Stimulated activated CD4-positive, alpha-beta T cell treated with anti-CD3 and anti-CD28 coated beads, TNF-alpha, amount 100 ng/mL, for 48 hours (primary cell): ENCODE data around the gene PIK3C2B.

ENCODE experiments used
- DNase-seq, 3 donors: peaks; one replicate each; pipeline ENCODE4 v3.0.0-alpha.2; 2020; ENCODE audit warnings: low read depth in 3 of 3

The PIK3C2B gene

DNA sequence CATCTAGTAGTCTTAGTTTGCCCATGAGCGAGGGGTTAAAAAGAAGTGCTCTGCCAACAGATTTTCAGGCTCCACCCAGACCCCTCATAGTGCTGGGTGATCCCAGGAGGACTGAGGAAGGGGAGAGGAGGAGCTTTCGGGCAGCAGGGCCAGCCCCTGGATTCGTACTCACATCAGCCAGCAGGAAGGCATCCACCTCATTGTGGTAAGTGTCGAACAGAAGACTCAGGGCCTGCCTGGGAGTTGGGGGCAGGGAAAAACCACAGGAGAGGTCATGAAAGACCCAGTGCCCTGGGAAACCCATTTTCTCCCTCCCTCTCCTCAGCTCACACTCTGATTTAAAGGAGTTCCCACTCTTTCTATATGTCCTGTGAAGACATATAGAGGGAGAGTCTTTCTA lies 34.9 kb downstream of the PIK3C2B start:
- no peak for DNase-seq

DNA sequence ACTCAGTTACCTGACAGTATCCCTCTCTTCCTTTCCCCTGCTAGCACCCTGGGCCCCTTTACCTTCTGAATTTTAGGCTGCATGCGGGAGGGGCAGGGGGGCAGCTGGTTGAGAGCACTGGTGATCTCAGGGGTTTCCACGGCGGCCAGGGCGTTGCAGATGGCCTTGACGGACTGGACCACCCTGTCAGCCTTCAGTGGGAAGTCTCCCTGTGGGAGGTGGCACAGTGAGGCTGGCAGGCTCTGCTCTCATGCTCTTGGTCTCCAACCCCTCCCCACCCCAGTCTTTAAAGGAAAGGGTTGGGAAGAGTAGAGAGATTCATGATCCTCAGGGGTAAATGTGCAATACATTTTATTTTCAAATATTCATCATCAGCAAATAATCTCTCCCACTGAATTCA lies 36.9 kb downstream of the PIK3C2B start:
- no peak for DNase-seq

GRCh38 chr1:204456826-204457442 lies 37.7 kb downstream of the PIK3C2B start:
- no peak for DNase-seq

DNA sequence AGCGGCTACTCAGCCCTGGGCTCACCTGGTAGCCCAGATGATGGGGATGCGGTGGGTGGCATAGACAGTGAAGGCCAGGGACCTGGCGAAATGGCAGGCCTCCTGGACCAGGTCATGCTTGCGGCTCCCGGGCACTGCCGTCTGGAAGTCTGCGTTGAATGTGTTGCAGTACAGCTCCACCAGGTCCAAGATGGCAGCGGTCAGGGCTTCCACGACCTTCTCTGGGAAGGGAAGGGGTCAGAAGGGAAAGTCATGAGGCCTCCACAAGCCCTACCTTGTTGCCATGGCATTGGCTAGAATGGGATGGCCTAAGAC lies 38.8 kb downstream of the PIK3C2B start:
- DNase-seq = no peak

DNA sequence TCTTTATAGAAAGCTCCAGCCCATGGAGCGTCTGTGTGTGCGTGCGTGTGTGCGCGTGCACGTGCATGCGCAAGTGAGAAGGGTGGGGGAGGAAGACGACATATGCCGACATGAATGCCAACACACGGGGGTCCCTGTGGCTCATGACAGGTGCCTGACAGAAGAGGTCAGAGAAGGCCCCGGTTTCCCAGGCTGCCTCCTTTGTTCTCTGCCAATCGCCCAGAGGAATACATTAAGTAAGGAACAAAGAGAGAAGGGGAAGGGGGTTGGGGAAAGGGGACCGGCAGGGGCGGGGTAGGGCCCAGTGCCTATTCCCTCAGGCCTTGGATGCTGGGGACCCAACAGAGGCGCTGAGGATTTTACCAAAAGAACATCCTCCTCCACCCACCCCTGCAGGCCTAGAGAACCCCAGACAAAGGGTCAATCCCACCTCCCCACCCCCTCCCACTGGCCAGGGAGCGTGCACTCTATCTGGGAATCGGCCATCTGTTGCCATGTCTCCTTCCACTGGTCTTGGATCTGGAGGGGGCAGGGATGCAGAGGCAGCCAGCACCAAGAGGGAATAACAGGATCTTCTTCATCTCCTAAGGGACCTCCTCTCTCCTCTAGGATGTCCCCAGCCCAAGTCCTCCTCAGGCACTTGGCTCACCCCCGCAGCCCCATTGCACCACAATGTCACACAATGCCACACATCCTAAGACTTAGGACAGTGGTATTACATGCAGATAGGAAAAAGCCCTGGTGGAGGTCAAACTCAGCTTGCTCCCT lies 39.4 kb downstream of the PIK3C2B start:
- no peak for DNase-seq

DNA sequence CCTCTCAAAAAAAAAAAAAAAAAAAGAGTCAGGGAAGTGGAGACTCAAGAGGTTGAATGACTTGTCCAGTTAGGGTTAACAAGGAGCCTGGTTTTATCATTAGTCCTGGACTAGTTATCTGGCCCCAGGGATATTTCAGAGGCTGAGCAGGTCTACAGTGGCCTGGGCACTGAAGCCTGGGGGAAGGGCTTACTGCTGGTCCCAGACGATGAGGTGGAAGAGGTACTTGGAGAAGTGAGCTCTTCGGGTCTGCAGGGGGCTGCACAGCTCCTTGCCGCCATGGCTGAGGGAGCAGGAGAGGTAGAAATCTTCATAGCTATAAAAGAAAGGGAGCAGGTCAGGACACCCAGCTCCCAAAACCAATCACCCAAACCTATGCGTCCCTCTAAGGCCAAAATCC lies 40.1 kb downstream of the PIK3C2B start:
- DNase-seq = no peak

DNA sequence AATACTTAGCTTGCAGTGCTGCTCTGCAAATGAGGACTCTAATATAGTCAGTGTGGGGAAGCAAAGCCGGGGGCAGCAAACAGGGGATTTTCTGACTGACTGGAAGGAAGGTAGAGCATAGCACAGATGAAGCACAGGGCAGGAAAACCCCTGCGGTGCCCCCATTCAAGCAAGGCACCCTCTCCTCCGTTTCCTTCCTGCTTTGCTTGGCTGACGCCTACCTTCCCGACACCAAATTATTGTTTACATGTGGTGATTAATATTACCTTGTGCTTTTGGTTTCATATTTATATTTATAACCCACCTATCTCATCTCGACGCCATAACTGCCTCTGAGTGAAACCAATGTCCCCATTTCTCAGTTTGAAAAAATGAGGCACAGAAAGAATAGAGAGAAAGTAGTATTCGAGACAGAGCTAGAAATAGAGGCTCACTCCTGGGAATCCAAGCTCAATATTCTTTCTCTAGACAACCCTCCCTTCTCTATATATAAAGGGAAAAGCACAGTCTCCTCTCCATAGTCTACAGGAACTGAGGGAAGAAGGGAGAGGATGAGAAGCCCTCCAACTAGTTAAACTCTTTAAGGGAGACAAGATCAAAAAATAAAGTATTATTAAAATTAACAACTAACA lies 41.3 kb downstream of the PIK3C2B start:
- DNase-seq = peak in 2 of 3 donors; percentile 44 to 46

DNA sequence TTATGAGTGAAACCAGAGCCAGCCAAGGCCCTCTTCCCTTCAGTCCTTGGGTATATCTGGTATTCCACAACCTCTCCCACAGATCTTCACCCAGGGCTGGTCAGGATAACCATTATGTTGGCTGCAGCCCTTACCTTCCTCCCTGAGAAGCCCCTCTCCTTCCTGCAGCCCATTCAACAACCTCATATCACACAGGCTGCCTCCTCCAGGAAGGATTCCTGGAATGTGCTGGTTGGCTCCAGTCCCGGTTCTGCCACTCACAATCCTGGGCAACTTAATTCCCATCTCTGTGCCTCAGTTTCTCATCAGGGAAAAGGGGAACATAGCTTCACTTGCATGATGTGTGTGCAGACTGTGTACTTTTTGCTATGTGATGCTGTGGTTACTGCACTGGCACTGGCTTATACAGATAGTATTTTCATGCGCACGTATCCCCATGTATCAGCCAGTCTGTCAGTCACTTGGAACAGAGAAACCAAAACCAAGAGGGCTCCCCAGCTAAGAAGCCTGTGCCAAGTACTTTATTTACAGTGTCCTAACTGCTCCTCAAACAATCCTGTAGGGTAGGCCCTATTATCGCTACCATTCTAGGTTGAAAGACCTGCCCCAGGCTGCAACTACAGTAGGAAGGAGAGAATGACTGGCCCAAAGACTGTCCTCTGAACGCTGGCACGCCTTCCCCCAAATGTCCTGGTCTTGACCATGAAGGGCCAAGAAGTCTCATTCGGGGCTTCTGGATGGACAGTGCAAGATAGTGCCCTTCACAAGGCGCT lies 43.1 kb downstream of the PIK3C2B start:
- DNase-seq = no peak

DNA sequence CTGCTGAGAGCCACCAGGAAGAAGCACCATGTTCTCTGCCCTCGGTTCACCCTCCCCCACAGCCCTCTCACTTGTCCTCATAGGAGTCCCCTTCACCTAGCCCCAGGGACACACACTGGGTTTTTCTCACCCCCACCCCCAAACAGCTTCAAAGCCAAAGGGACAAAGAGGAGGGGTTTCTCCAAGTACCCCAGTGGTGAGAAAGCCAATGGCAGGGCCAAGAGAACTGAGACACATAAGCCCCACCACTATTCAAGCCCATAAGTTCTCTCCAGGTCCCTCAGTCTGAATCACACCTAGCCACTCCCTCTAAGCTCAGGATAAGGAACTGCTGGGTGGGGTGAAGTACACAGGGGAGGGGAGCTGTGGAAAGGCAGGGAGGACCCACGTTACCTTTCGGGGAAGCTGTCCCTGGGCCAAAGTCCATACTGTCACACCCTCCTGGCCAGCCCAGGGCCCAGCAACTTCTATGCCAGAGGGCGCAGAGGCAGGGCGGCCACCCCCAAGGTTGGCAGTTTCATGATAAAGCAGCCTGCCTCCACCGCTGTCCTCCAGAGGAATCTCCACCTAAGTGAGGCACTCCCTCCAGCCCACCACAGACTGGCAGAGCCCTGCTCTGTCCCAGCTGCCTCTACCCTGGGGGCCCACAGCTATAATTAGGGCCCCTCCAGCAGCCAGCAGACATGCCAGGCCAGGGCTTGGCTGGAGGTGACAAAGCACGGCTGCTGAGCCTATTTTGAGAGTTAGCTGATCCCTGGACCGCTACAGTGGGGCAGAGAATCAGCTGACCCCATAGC lies 43.9 kb downstream of the PIK3C2B start:
- no peak for DNase-seq

DNA sequence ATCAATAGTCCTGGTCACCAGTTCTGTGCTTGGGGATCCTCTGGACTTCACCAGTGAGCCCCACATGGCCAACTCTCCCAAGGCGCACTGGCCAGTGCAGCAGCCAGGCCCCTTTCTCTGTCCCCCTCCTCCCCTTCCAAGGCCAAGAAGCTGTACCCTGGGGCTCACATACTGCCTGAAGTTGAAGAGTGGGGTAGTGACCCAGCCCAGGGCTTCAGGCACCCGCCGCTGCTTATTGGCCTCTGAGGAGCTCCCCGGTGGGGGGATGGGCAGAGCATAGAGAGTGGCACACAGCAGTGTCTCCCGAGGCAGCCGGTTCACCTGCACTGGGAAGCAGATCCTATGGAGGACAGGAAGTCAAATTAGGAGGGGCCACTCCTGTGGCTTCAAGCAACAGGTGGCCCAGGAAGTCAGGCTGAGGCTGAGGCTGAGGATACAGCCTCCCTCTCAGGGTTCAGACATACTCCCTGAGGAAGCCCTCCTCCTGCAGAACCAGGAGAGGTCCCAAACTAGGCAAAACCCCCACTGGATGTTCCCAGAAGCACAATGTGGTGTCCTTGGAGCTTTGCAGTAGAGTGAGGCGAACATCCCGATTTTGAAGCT lies 44.8 kb downstream of the PIK3C2B start:
- no peak for DNase-seq

DNA sequence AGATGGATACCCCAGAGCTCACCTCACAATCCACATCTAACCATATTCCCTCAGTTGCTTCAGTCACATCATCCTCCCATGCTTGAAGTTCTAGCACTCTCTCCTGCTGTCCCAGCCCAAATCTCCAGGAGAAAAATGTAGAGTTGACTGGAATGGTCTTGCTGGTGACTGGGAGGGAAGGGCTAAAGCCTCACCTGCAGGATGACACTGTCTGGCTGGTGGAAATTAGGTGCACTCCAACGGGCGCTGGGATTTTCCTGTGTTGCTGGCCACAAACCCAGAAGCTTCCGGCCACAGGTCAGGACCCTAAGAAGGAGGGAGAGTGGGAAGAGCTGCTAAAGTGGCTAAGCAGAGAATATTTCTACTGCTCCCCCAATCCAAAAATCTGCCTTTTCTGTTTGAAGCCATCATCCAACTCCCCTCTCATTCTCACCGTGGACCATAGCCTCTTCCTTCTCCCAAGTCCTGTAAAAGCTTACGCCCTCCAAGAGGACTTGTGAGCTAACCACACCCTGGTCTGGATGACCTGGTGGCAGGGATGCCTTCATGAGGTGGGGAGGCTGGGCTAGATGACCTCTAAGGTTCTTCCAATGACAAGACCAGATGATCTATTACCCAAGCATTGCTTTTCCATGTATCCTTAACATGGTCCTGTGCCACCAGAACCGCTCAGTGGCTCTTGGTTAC lies 45.5 kb downstream of the PIK3C2B start:
- no peak for DNase-seq

- DNase-seq = no peak
Measured at GRCh38 chr1:204448344-204448964, 46.2 kb downstream of the PIK3C2B start.

DNA sequence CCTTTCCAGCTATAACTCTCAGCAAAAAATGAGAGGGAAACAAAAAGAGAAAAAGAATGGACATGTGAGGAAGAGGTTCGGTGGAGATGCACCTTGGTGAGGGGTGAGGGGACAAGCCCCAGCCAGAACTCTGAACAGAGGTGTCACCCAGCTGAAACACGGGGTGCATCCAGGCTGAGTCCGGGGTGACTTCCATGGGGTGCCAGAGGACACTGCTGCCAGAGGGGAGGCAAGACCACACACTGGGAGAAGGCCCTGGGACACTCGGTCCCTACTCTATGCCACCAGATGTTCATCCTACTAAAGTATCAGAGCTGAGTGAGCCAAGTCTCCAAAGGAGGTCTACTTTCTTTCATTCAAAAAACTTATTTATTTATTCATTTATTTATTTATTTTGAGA lies 46.9 kb downstream of the PIK3C2B start:
- DNase-seq = no peak

GRCh38 chr1:204447190-204447589 lies 47.4 kb downstream of the PIK3C2B start:
- DNase-seq = no peak

DNA sequence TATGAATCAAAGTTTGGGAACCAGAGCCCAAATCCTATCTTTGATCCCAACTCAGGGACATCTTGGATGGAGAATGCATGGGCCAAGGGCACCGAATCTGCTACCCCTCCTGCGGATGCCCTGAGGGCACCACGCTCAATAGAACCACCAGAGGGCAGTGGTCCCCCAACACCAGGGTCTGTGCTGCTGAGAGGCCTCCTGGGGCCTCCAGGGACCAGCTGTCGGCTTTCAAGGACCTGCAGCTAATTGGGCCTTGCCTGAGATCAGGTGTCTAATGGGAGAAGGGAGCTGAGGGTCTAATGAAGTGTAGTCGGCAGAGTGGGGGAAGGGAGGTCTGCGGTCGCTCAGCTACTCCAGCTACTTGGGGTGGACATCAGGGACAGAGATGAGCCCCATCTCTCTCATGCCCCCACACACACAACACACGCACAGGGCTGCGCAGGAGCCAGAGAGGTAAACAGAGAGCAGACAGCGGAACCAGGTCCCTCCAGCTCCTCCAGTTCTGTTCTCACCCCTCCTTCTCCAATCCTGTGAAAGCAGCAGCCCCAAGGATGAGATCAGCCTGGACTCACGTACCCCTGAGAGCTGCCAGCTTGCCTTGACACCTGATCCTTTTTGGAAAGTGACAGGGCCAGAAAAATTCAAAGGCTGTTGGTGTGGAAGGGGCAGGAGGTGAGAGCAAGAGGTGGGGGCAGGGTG lies 48.0 kb downstream of the PIK3C2B start:
- peak in 2 of 3 donors; percentile 46 to 70 for DNase-seq

DNA sequence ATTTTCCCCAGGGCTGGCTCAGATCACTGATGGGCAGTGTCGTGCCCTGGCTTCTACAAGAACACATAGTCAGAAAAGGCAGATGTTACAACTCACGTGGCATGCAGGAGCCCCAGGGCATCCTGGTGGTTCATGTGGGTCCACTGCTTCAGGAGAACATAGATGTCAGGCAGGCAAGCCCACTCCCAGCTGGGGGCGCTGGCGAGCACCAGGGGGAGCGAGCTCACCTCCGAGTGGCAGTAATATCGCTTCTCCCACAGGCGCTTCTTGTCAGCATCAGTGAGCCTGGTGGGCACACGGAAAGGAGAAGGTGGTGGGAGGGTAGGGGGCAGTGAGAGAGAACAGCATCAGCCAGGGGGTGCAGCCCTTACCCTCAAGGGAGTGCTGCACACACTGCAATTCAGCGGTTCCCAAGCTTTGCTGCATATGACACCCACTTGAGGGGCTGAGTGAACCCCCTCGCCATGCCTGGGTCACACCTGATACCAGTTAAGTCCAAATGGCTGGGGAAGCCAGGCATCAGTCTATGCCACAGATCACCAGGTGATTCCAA lies 48.7 kb downstream of the PIK3C2B start:
- DNase-seq = peak in 1 of 3 donors; percentile 47
